ENCODE results near the gene GLS.

DNA sequence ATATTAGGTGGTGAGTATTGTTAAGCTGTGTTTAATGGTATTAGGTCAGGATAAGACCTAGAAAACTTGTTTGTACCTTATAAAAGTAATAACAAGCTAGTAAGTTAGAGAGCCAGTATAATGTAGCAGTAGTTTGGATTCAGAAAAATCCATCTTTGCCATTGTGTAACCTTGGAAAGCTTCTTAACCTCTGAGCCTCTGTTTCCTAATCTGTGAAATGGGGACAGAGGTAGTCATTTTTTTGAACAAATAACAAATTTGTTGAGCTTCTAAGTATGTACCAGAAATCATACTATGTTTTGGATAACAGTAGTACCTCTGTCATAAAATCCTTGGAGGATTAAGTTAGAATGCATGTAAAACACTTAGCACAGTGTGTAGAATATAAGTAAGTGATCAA, 12.5 kb downstream of the GLS start:
- TF ChIP-seq MAX (CRISPR knock-in tag; IDR thresholded peaks at IDR 0.05) = no peak
- TF ChIP-seq, protein P1, sequence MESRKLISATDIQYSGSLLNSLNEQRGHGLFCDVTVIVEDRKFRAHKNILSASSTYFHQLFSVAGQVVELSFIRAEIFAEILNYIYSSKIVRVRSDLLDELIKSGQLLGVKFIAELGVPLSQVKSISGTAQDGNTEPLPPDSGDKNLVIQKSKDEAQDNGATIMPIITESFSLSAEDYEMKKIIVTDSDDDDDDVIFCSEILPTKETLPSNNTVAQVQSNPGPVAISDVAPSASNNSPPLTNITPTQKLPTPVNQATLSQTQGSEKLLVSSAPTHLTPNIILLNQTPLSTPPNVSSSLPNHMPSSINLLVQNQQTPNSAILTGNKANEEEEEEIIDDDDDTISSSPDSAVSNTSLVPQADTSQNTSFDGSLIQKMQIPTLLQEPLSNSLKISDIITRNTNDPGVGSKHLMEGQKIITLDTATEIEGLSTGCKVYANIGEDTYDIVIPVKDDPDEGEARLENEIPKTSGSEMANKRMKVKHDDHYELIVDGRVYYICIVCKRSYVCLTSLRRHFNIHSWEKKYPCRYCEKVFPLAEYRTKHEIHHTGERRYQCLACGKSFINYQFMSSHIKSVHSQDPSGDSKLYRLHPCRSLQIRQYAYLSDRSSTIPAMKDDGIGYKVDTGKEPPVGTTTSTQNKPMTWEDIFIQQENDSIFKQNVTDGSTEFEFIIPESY (CRISPR knock-in tag; IDR thresholded peaks at IDR 0.05) = no peak
- TF ChIP-seq ZNF311 (CRISPR knock-in tag; IDR thresholded peaks at IDR 0.05) = no peak
- TF ChIP-seq PRPF4 (IDR thresholded peaks at IDR 0.05; ENCODE audit: insufficient read depth, low read depth, low read length, poor library complexity, severe bottlenecking) = no peak
- TF ChIP-seq ZKSCAN3 (CRISPR knock-in tag; IDR thresholded peaks at IDR 0.05) = no peak
- TF ChIP-seq RHOXF2B (CRISPR knock-in tag; conservative IDR thresholded peaks at IDR 0.05) = no peak

All from K562 (cell line).